H1 (cell line): ENCODE data around the gene RBM43. TPM values are rescaled to one million over a fixed set of nuclear protein-coding genes. Genes with fewer than 3 reads are reported as not detected.

Source experiments
- CTCF ChIA-PET: fragments of 300-600 bp; sonication (Branson Sonifier 250); formaldehyde crosslinking; loops from one replicate; lab custom pipeline; 2021; ENCODE audit not compliant: partially characterized antibody; lab: Charles Lee
- POLR2A ChIA-PET: fragments of 300-600 bp; sonication (Branson Sonifier 250); formaldehyde crosslinking; loops from one replicate; lab custom pipeline; 2021; ENCODE audit warnings: inconsistent platforms; ENCODE audit not compliant: partially characterized antibody; lab: Charles Lee
- DNase-seq, 2 experiments: peaks; one replicate each; pipeline versions ENCODE4 v3.0.0 to v3.0.0-alpha.2; 2010 to 2022; ENCODE audit warnings: low spot score in 2 of 2, low read depth in 1 of 2, mixed read lengths in 1 of 2
- FAIRE-seq: peaks from 2 replicates; lab custom pipeline; 2011; peaks lifted over from hg19 to GRCh38; lab: Jason Lieb, UNC
- H2AFZ ChIP-seq: 2 replicates; pipeline ENCODE4 v1.8.1; 2012; ENCODE audit warnings: low read length, inconsistent platforms
- H2AK5ac ChIP-seq: 2 replicates; pipeline ENCODE4 v1.6.1; 2013; ENCODE audit warnings: low read depth, low read length
- H2BK120ac ChIP-seq: replicated peaks from 2 replicates; pipeline ENCODE3; 2013; ENCODE audit warnings: low read depth, low read length, inconsistent platforms
- H2BK12ac ChIP-seq: 2 replicates; pipeline ENCODE4 v1.6.1; 2013; ENCODE audit warnings: low read depth, low read length
- H2BK15ac ChIP-seq: 2 replicates; pipeline ENCODE4 v1.6.1; 2013; ENCODE audit warnings: low read length
- H2BK20ac ChIP-seq: 2 replicates; pipeline ENCODE4 v1.6.1; 2013; ENCODE audit warnings: low read length
- H2BK5ac ChIP-seq: 2 replicates; pipeline ENCODE4 v1.6.1; 2013; ENCODE audit warnings: low read depth, low read length
- H3K14ac ChIP-seq: 2 replicates; pipeline ENCODE4 v1.6.1; 2013; ENCODE audit warnings: inconsistent platforms; ENCODE audit not compliant: insufficient read length
- H3K18ac ChIP-seq: 2 replicates; pipeline ENCODE4 v1.6.1; 2013; ENCODE audit warnings: low read length; ENCODE audit errors: extremely low read depth
- H3K23ac ChIP-seq: 2 replicates; pipeline ENCODE4 v1.6.1; 2013; ENCODE audit warnings: inconsistent platforms; ENCODE audit not compliant: insufficient read length
- H3K23me2 ChIP-seq: 2 replicates; pipeline ENCODE4 v1.6.1; 2013; ENCODE audit warnings: low read depth, low read length
- H3K27ac ChIP-seq: 2 replicates; pipeline ENCODE4 v1.6.1; 2011; ENCODE audit warnings: low read depth, low read length, inconsistent platforms
- H3K27me3 ChIP-seq, 4 experiments: replicated peaks in 1 of 4; 1 replicate in 1 of 4; 2 replicates in 3 of 4; pipeline versions ENCODE4 v1.6.1 to v1.8.1; 2011 to 2013; ENCODE audit warnings: low read length in 3 of 4, mild to moderate bottlenecking in 3 of 4, inconsistent platforms in 2 of 4, mixed read lengths in 2 of 4, moderate library complexity in 1 of 4; ENCODE audit not compliant: control insufficient read depth in 3 of 4, insufficient read depth in 3 of 4; ENCODE audit errors: extremely low read depth in 1 of 4
- H3K36me3 ChIP-seq, 4 experiments: 2 replicates each; pipeline versions ENCODE4 v1.6.1 to v1.8.1; 2011 to 2013; ENCODE audit warnings: mild to moderate bottlenecking in 4 of 4, low read length in 3 of 4, moderate library complexity in 2 of 4, control low read depth in 1 of 4, inconsistent platforms in 1 of 4; ENCODE audit not compliant: insufficient read depth in 4 of 4, control insufficient read depth in 2 of 4
- H3K4ac ChIP-seq: replicated peaks from 2 replicates; pipeline ENCODE3; 2013; ENCODE audit warnings: low read length, low read depth, mixed read lengths, inconsistent platforms; ENCODE audit not compliant: insufficient read length
- H3K4me1 ChIP-seq, 4 experiments: replicated peaks in 1 of 4; 1 replicate in 1 of 4; 2 replicates in 3 of 4; pipeline versions ENCODE4 v1.6.1 to v1.8.1; 2011 to 2013; ENCODE audit warnings: low read length in 3 of 4, inconsistent platforms in 2 of 4, mixed read lengths in 1 of 4; ENCODE audit not compliant: insufficient read depth in 4 of 4, control insufficient read depth in 3 of 4
- H3K4me2 ChIP-seq, 2 experiments: 2 replicates each; pipeline versions ENCODE4 v1.6.1 to v1.8.1; 2011 to 2013; ENCODE audit warnings: low read depth in 2 of 2, low read length in 2 of 2, control low read depth in 1 of 2, inconsistent platforms in 1 of 2, mild to moderate bottlenecking in 1 of 2; ENCODE audit not compliant: insufficient read depth in 1 of 2
- H3K4me3 ChIP-seq, 4 experiments: fragments of 200-600, 300-600 bp in 1 of 4; sonication (generic), shearing (Covaris generic), sonication (Bioruptor Twin) in 1 of 4; 2 replicates each; pipeline versions ENCODE4 v1.5.1 to v1.8.1; 2011 to 2016; ENCODE audit warnings: low read length in 4 of 4, low read depth in 3 of 4, control low read depth in 2 of 4, inconsistent platforms in 2 of 4, mild to moderate bottlenecking in 2 of 4, mixed read lengths in 1 of 4, moderate library complexity in 1 of 4; ENCODE audit not compliant: insufficient read depth in 2 of 4; ENCODE audit errors: extremely low read depth in 1 of 4
- H3K56ac ChIP-seq: replicated peaks from 2 replicates; pipeline ENCODE3; 2013; ENCODE audit warnings: low read depth, mild to moderate bottlenecking, mixed read lengths, low read length, inconsistent platforms; ENCODE audit not compliant: insufficient read length
- H3K79me1 ChIP-seq: 2 replicates; pipeline ENCODE4 v1.6.1; 2013; ENCODE audit warnings: low read depth, low read length, control low read depth
- H3K79me2 ChIP-seq, 2 experiments: 2 replicates each; pipeline versions ENCODE4 v1.6.1 to v1.8.1; 2012 to 2013; ENCODE audit warnings: low read length in 2 of 2, mild to moderate bottlenecking in 2 of 2, inconsistent platforms in 1 of 2; ENCODE audit not compliant: insufficient read depth in 2 of 2, control insufficient read depth in 1 of 2
- H3K9ac ChIP-seq, 4 experiments: replicated peaks in 1 of 4; 1 replicate in 1 of 4; 2 replicates in 3 of 4; pipeline versions ENCODE4 v1.6.1 to v1.8.1; 2011 to 2013; ENCODE audit warnings: low read depth in 3 of 4, low read length in 3 of 4, control low read depth in 2 of 4, mild to moderate bottlenecking in 2 of 4, moderate library complexity in 2 of 4, inconsistent platforms in 1 of 4; ENCODE audit errors: extremely low read depth in 1 of 4
- H3K9me3 ChIP-seq, 2 experiments: 2 replicates each; pipeline versions ENCODE4 v1.6.1 to v1.8.1; 2012 to 2013; ENCODE audit warnings: mild to moderate bottlenecking in 2 of 2, moderate library complexity in 2 of 2, control low read depth in 1 of 2, inconsistent platforms in 1 of 2, low read depth in 1 of 2, low read length in 1 of 2, mixed read lengths in 1 of 2; ENCODE audit not compliant: insufficient read depth in 2 of 2
- H4K20me1 ChIP-seq, 2 experiments: replicated peaks in 1 of 2; 2 replicates each; pipeline versions ENCODE3 to v1.8.1; 2011 to 2013; ENCODE audit warnings: inconsistent platforms in 2 of 2, low read length in 2 of 2, mild to moderate bottlenecking in 1 of 2; ENCODE audit not compliant: insufficient read depth in 2 of 2, control insufficient read depth in 1 of 2
- H4K5ac ChIP-seq: 2 replicates; pipeline ENCODE4 v1.6.1; 2013; ENCODE audit warnings: low read length, low read depth, mixed read lengths, inconsistent platforms; ENCODE audit not compliant: insufficient read length
- H4K8ac ChIP-seq: 2 replicates; pipeline ENCODE4 v1.8.0; 2013; ENCODE audit warnings: mild to moderate bottlenecking, moderate library complexity, low read length, inconsistent platforms; ENCODE audit not compliant: insufficient read depth; ENCODE audit errors: extremely low read depth
- H4K91ac ChIP-seq: replicated peaks from 2 replicates; pipeline ENCODE3; 2013; ENCODE audit warnings: low read length, mixed read lengths, inconsistent platforms; ENCODE audit not compliant: insufficient read length
- BACH1 ChIP-seq: IDR thresholded peaks from 2 replicates; pipeline ENCODE4 v1.6.1; 2012; ENCODE audit warnings: low read length, improper control_type of control experiment
- CBX8 ChIP-seq: fragments of 300-800, 300-1000 bp; sonication (generic); IDR thresholded peaks from 2 replicates; pipeline ENCODE4 v1.7.1; 2016; ENCODE audit warnings: low read depth, low read length, borderline replicate concordance
- HDAC2 ChIP-seq, 2 experiments: fragments of 300-600 bp in 1 of 2; sonication (generic) in 1 of 2; IDR thresholded peaks; 2 replicates each; pipeline ENCODE4 v1.6.1; 2011 to 2012; ENCODE audit warnings: low read depth in 2 of 2, low read length in 2 of 2, mild to moderate bottlenecking in 2 of 2, moderate library complexity in 2 of 2, borderline replicate concordance in 1 of 2, inconsistent platforms in 1 of 2
- KDM5A ChIP-seq: fragments of 200-600 bp; IDR thresholded peaks from 2 replicates; pipeline ENCODE4 v1.7.1; 2012; ENCODE audit warnings: mild to moderate bottlenecking, low read length, inconsistent platforms, mixed read lengths
- SP4 ChIP-seq: IDR thresholded peaks from 2 replicates; pipeline ENCODE4 v1.6.1; 2012; ENCODE audit warnings: low read length, inconsistent platforms
- WGBS, 2 experiments: shearing (Covaris generic) in 1 of 2; methylation state at CpG; one replicate each; pipeline versions ENCODE4 v1.1.6 to v1.1.7; 2013 to 2015; ENCODE audit warnings: low lambda C conversion rate in 2 of 2, mixed read lengths in 2 of 2, inconsistent platforms in 1 of 2, low coverage in 1 of 2, missing lambda C conversion rate in 1 of 2; ENCODE audit not compliant: insufficient replicate concordance in 2 of 2, insufficient coverage in 1 of 2, insufficient read length in 1 of 2; ENCODE audit errors: extremely low coverage in 1 of 2, missing lambda C conversion rate in 1 of 2; 5-methylcytosine and 5-hydroxymethylcytosine counted together
- polyA plus RNA-seq, 7 experiments: library from polyadenylated mRNA; depleted of rRNA in 3 of 7; stranded (reverse) in 5 of 7; unstranded in 2 of 7; fragments of >200 nt in 5 of 7; fragments of 200-250 nt in 2 of 7; gene quantifications; 1 replicate in 5 of 7; 2 replicates in 1 of 7; 4 replicates in 1 of 7; pipeline versions ENCODE4 v1.2.1 to v1.2.3, GENCODE V29; 2011 to 2013; ENCODE audit warnings: missing spikeins in 2 of 7, mixed read lengths in 2 of 7
- total RNA-seq: library from RNA; stranded (reverse); fragmentation: NEBNext Ultra II Directional; extraction: Animal tissue kit (Norgen Biotek cat#: 25700); gene quantifications from 2 replicates; pipeline ENCODE4 v1.2.1, GENCODE V29; 2021

The RBM43 gene
- total and polyA plus RNA-seq, 2 of the 8 experiments (the other 6 are each of a cell fraction or from before 2014, with no cell fraction given) = 1.7 to 2.0 TPM

- ChIA-PET POLR2A (interaction anchor here (1.0 to 2.5 kb wide), 3 partner anchors 8 to 25 kb away, joined by 3 to 8 read pairs (median 4); no protein-coding TSS in a partner anchor), CTCF (interaction anchor here (0.6 to 1.2 kb wide), 2 partner anchors 9 to 24 kb away, joined by 3 read pairs; no protein-coding TSS in a partner anchor)
- Histone ChIP-seq H4K8ac (no peak overlapping the region; the same call in 1 of the 2 replicates), H3K79me2 (no peaks in the 10 kb centered on the region), H4K20me1 (no peaks in the 10 kb centered on the region), H2BK120ac (no peak overlapping the region), H4K91ac (peak overlapping the region; percentile 17), H2BK20ac (no peak overlapping the region), H3K4me2 (peak overlapping the region in 1 of 2 experiments; percentile 49; a peak in 2 of 4 replicates), H3K79me1 (no peaks in the 10 kb centered on the region), H3K9me3 (no peaks in the 10 kb centered on the region), H3K18ac (no peak overlapping the region), H2AFZ (no peak overlapping the region), H3K14ac (no peak overlapping the region), H3K23me2 (peaks cover 3% of the 10 kb centered on the region; the same call in 1 of the 2 replicates), H2BK5ac (no peak overlapping the region), H3K23ac (no peak overlapping the region), H3K4me3 (0 out of 8 replicates have a peak overlapping the region, but pooled peaks of 1 of the 4 experiments have one; percentile 66), H2BK15ac (no peak overlapping the region), H4K5ac (no peak overlapping the region), H3K56ac (no peak overlapping the region), H3K4ac (peak overlapping the region; percentile 14), H2BK12ac (peak overlapping the region; percentile 55; the same call in 1 of the 2 replicates), H3K9ac (no peak overlapping the region), H2AK5ac (no peak overlapping the region), H3K27ac (no peak overlapping the region), H3K36me3 (no peaks in the 10 kb centered on the region), H3K27me3 (no peaks in the 10 kb centered on the region), H3K4me1 (peaks cover 2 to 16% (median 7%) of the 10 kb centered on the region in 4 experiments)
- DNase-seq = no peak
- no peak for FAIRE-seq
- WGBS, 2 experiments = 82% methylated on average over 5 of the region's 8 CpGs; no CpG with 5 or more reads in 1 of the 2 experiments
- TF ChIP-seq BACH1 = no peak
- no peak for TF ChIP-seq CBX8
- no peak for TF ChIP-seq SP4
- TF ChIP-seq KDM5A = no peak
- TF ChIP-seq HDAC2 (IDR thresholded peaks at IDR 0.05; ENCODE audit: borderline replicate concordance in 1 of 2, low read depth in 2 of 2, low read length in 2 of 2) = no peak
Measured at GRCh38 chr2:151262629-151263028, 966 bp upstream of the RBM43 start.
